MM.1S (cell line): ENCODE data around the gene LMF1.

Experiments used
- CTCF ChIP-seq: fragments of 300-600 bp; sonication (generic); IDR thresholded peaks from 2 replicates; pipeline ENCODE4 v1.5.1; 2016; ENCODE audit warnings: antibody characterized with exemption, low read length, mixed read lengths
- EZH2 ChIP-seq: fragments of 300-600 bp; sonication (generic); optimal IDR thresholded peaks from 2 replicates; pipeline ENCODE3; 2017; ENCODE audit warnings: low read depth, mild to moderate bottlenecking, antibody characterized with exemption, low read length, mixed read lengths
- EZH2phosphoT487 ChIP-seq: fragments of 300-600 bp; sonication (generic); IDR thresholded peaks from 2 replicates; pipeline ENCODE4 v1.6.1; 2018; ENCODE audit warnings: antibody characterized with exemption, low read length

GRCh38 chr16:917591-918061 is 53.2 kb downstream of the LMF1 start:
- TF ChIP-seq CTCF (no peak), EZH2 (no peak), EZH2phosphoT487 (no peak)
